Erythroblast (primary cell): Measurements from ENCODE around the gene BPHL.
"Not testable (repeated sequence)": the region's sequence is repeated elsewhere in the genome, so short reads cannot be mapped to it uniquely, and the experiment has no call there.

Source experiments
- DNase-seq, 2 experiments: peaks; one replicate each; lab custom pipeline; 2025; lab: John Stamatoyannopoulos, UW
- GATA1 ChIP-seq: IDR thresholded peaks from 2 replicates; pipeline ENCODE4 v1.6.1; 2011; ENCODE audit warnings: low read depth, mild to moderate bottlenecking, control low read depth, low read length, moderate library complexity
- POLR2A ChIP-seq: IDR thresholded peaks from 2 replicates; pipeline ENCODE4 v1.6.1; 2011; ENCODE audit warnings: mild to moderate bottlenecking, low read length

Gene BPHL

GRCh38 chr6:3118353-3119039 is at the start of gene BPHL:
BPHL (plus strand) TSS chr6:3118711; CDS start chr6:3118741, 30 bp downstream.
- peak; percentile 95 to 99 for DNase-seq
- TF ChIP-seq POLR2A (peak; percentile 68), GATA1 (no peak)

GRCh38 chr6:3071568-3071967 is 46.9 kb upstream of the BPHL start:
- TF ChIP-seq POLR2A (no peak), GATA1 (no peak)
- DNase-seq = peak in 1 of 2 experiments; percentile 23

GRCh38 chr6:3072798-3073197 is 45.7 kb upstream of the BPHL start:
- TF ChIP-seq GATA1 (no peak), POLR2A (no peak)

GRCh38 chr6:3073382-3073781 is 45.1 kb upstream of the BPHL start:
- no peak for DNase-seq
- no peak for TF ChIP-seq POLR2A
- TF ChIP-seq GATA1 = no peak

More at GRCh38 chr6:3072798-3073197, 45.7 kb upstream of the BPHL start:
- DNase-seq = no peak

GRCh38 chr6:3075772-3076113 is 42.8 kb upstream of the BPHL start:
- no peak for TF ChIP-seq GATA1
- TF ChIP-seq POLR2A = no peak
- DNase-seq = no peak

- no peak for DNase-seq
- no peak for TF ChIP-seq GATA1
- no peak for TF ChIP-seq POLR2A
Observed at GRCh38 chr6:3076320-3076719, 42.2 kb upstream of the BPHL start.

- no peak for TF ChIP-seq POLR2A
- TF ChIP-seq GATA1 = no peak
- no peak for DNase-seq
Observed at GRCh38 chr6:3077430-3077829, 41.1 kb upstream of the BPHL start.

- not testable (repeated sequence) for DNase-seq
Observed at GRCh38 chr6:3078952-3079351, 39.6 kb upstream of the BPHL start.

- no peak for TF ChIP-seq GATA1
- no peak for TF ChIP-seq POLR2A
- DNase-seq = no peak
Observed at GRCh38 chr6:3079682-3080081, 38.8 kb upstream of the BPHL start.

GRCh38 chr6:3081960-3082359 is 36.6 kb upstream of the BPHL start:
- no peak for DNase-seq
- TF ChIP-seq GATA1 (no peak), POLR2A (no peak)

- no peak for TF ChIP-seq GATA1
- TF ChIP-seq POLR2A = no peak
- DNase-seq = no peak
Observed at GRCh38 chr6:3085074-3085473, 33.4 kb upstream of the BPHL start.

GRCh38 chr6:3086282-3086946 is 32.1 kb upstream of the BPHL start:
- TF ChIP-seq GATA1 (no peak), POLR2A (no peak)
- DNase-seq = no peak

GRCh38 chr6:3088446-3088845 is 30.1 kb upstream of the BPHL start:
- no peak for DNase-seq
- TF ChIP-seq GATA1 (no peak), POLR2A (no peak)

- TF ChIP-seq POLR2A (no peak), GATA1 (no peak)
- DNase-seq = no peak
Observed at GRCh38 chr6:3088968-3089367, 29.5 kb upstream of the BPHL start.

GRCh38 chr6:3090013-3090412 is 28.5 kb upstream of the BPHL start:
- DNase-seq = no peak
- TF ChIP-seq GATA1 (no peak), POLR2A (no peak)
